Neural cell (in vitro differentiated cells): ENCODE results near the gene ZNF70. TPM values are rescaled to one million over a fixed set of nuclear protein-coding genes. Genes with fewer than 3 reads are reported as not detected.

ENCODE experiments used
- H2AFZ ChIP-seq: fragments of 200-600, 300-800 bp; sonication (generic), shearing (Covaris generic); 2 replicates; pipeline ENCODE4 v1.6.0; 2014; ENCODE audit warnings: low read depth, mild to moderate bottlenecking, antibody characterized with exemption, low read length, moderate library complexity
- H3F3A ChIP-seq: fragments of 200-600 bp; shearing (Covaris generic); 2 replicates; pipeline ENCODE4 v1.6.1; 2016; ENCODE audit warnings: mild to moderate bottlenecking, moderate library complexity, mixed read lengths, antibody characterized with exemption, low read length; ENCODE audit not compliant: insufficient read depth, poor library complexity, severe bottlenecking
- H3K27ac ChIP-seq: fragments of 200-600, 300-800 bp; sonication (generic), shearing (Covaris generic); 2 replicates; pipeline ENCODE4 v1.5.1; 2014; ENCODE audit warnings: mild to moderate bottlenecking, low read length, moderate library complexity
- H3K27me3 ChIP-seq: fragments of 300-800, 200-600 bp; sonication (generic), shearing (Covaris generic); 2 replicates; pipeline ENCODE4 v1.6.0; 2014; ENCODE audit warnings: mild to moderate bottlenecking, low read depth, low read length, moderate library complexity; ENCODE audit not compliant: insufficient read depth
- H3K36me3 ChIP-seq: fragments of 300-800, 200-600 bp; sonication (generic), shearing (Covaris generic); 2 replicates; pipeline ENCODE4 v1.5.1; 2014; ENCODE audit warnings: mild to moderate bottlenecking, antibody characterized with exemption, low read length, moderate library complexity; ENCODE audit not compliant: insufficient read depth
- H3K4me2 ChIP-seq: fragments of 300-800, 200-600 bp; sonication (generic), shearing (Covaris generic); 2 replicates; pipeline ENCODE4 v1.6.0; 2014; ENCODE audit warnings: mild to moderate bottlenecking, low read length
- H3K4me3 ChIP-seq: fragments of 300-800, 200-600 bp; sonication (generic), shearing (Covaris generic); 2 replicates; pipeline ENCODE4 v1.5.1; 2014; ENCODE audit warnings: mild to moderate bottlenecking, low read length, moderate library complexity
- H3K79me2 ChIP-seq: fragments of 200-600 bp; shearing (Covaris generic); replicated peaks from 2 replicates; pipeline ENCODE4 v1.6.0; 2014; ENCODE audit warnings: mild to moderate bottlenecking, low read length, moderate library complexity; ENCODE audit not compliant: insufficient read depth
- H3K9ac ChIP-seq: fragments of 300-800, 200-600 bp; sonication (generic), shearing (Covaris generic); 2 replicates; pipeline ENCODE4 v1.6.1; 2016; ENCODE audit warnings: mild to moderate bottlenecking, low read length, mixed read lengths
- H3K9me2 ChIP-seq: fragments of 200-600 bp; shearing (Covaris generic); 2 replicates; pipeline ENCODE4 v1.6.1; 2016; ENCODE audit warnings: mild to moderate bottlenecking, low read length, mixed read lengths; ENCODE audit not compliant: insufficient read depth
- H3K9me3 ChIP-seq: fragments of 200-600, 300-800 bp; sonication (generic), shearing (Covaris generic); 2 replicates; pipeline ENCODE4 v1.6.1; 2016; ENCODE audit warnings: mild to moderate bottlenecking, mixed run types, low read length, moderate library complexity, mixed read lengths
- H4K20me1 ChIP-seq: fragments of 200-600 bp; shearing (Covaris generic); 2 replicates; pipeline ENCODE4 v1.6.1; 2016; ENCODE audit warnings: mild to moderate bottlenecking, mixed run types; ENCODE audit not compliant: insufficient read depth
- EP300 ChIP-seq: fragments of 450-650 bp; conservative IDR thresholded peaks from 2 replicates; pipeline ENCODE4 v1.6.1; 2014; ENCODE audit warnings: antibody characterized with exemption, mild to moderate bottlenecking, moderate library complexity; ENCODE audit not compliant: poor library complexity, severe bottlenecking
- MXI1 ChIP-seq: fragments of 450-650 bp; conservative IDR thresholded peaks from 2 replicates; pipeline ENCODE4 v1.6.1; 2014; ENCODE audit warnings: antibody characterized with exemption, mild to moderate bottlenecking; ENCODE audit not compliant: poor library complexity, severe bottlenecking
- RAD21 ChIP-seq: fragments of 450-650 bp; conservative IDR thresholded peaks from 2 replicates; pipeline ENCODE4 v1.6.1; 2014; ENCODE audit warnings: antibody characterized with exemption, mild to moderate bottlenecking, moderate library complexity
- SMC3 ChIP-seq: fragments of 450-650 bp; conservative IDR thresholded peaks from 2 replicates; pipeline ENCODE4 v1.6.1; 2014; ENCODE audit warnings: antibody characterized with exemption, mild to moderate bottlenecking, moderate library complexity; ENCODE audit not compliant: poor library complexity
- polyA plus RNA-seq: library from polyadenylated mRNA; depleted of rRNA; stranded (reverse); fragments of >200 nt; gene quantifications from 2 replicates; pipeline ENCODE4 v1.2.3, GENCODE V29; 2014
- TF ChIP-seq, protein P1 (sequence below): fragments of 450-650 bp; IDR thresholded peaks from 2 replicates; pipeline ENCODE4 v1.5.1; 2014; ENCODE audit warnings: antibody characterized with exemption, mild to moderate bottlenecking, moderate library complexity; ENCODE audit not compliant: poor library complexity, severe bottlenecking
- TF ChIP-seq, protein P2 (sequence below): IDR thresholded peaks from 2 replicates; pipeline ENCODE4 v1.6.1; 2012; ENCODE audit warnings: borderline replicate concordance

Gene ZNF70
- polyA plus RNA-seq, 1 donor from 2014 or later = 1.3 TPM

DNA sequence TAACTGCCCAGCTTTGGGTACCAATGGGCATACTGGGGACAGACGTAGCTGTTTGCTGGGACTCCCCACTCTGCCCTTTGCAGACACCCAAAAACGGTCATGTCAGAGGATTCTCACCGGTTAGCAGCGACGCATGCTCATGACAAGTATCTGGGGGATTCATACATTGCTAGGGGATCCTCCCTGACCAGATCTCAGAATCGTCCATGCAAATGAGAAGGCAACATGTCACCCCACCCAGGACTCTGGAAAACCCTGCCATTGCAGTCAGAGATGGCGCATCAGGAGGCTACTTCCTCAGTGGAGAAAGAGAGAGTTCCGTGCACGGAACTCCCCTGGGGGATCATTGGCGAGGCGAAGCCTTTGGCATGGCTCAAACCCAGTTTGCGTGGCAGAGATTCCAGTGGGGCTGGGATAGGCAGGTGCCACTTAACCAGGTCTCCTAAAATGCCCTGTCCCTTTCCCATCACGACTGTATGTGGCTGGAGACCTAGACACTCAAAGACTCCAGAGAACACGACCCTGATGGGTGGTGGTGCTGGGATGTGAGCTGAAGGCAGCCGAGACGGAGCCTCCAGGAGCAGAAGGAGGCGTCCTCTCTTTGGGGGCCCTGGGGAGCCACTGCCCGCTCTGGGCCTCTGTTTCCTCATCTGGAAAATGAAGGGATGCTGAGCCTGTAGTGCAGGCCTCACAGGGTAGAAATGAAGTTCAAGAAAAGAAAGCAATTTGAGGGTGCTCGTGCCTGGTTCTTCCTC lies 55.2 kb downstream of the ZNF70 start:
- Histone ChIP-seq H3K4me2 (no peak overlapping the region), H3F3A (no peaks in the 10 kb centered on the region), H4K20me1 (no peaks in the 10 kb centered on the region), H3K9me2 (no peaks in the 10 kb centered on the region), H3K27ac (no peak overlapping the region), H3K9ac (no peak overlapping the region), H3K4me3 (no peak overlapping the region), H3K79me2 (no peaks in the 10 kb centered on the region), H2AFZ (no peak overlapping the region), H3K9me3 (no peaks in the 10 kb centered on the region), H3K36me3 (peaks cover 4% of the 10 kb centered on the region), H3K27me3 (no peaks in the 10 kb centered on the region)
- TF ChIP-seq, protein P1, sequence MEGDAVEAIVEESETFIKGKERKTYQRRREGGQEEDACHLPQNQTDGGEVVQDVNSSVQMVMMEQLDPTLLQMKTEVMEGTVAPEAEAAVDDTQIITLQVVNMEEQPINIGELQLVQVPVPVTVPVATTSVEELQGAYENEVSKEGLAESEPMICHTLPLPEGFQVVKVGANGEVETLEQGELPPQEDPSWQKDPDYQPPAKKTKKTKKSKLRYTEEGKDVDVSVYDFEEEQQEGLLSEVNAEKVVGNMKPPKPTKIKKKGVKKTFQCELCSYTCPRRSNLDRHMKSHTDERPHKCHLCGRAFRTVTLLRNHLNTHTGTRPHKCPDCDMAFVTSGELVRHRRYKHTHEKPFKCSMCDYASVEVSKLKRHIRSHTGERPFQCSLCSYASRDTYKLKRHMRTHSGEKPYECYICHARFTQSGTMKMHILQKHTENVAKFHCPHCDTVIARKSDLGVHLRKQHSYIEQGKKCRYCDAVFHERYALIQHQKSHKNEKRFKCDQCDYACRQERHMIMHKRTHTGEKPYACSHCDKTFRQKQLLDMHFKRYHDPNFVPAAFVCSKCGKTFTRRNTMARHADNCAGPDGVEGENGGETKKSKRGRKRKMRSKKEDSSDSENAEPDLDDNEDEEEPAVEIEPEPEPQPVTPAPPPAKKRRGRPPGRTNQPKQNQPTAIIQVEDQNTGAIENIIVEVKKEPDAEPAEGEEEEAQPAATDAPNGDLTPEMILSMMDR = no peak
- no peak for TF ChIP-seq SMC3

DNA sequence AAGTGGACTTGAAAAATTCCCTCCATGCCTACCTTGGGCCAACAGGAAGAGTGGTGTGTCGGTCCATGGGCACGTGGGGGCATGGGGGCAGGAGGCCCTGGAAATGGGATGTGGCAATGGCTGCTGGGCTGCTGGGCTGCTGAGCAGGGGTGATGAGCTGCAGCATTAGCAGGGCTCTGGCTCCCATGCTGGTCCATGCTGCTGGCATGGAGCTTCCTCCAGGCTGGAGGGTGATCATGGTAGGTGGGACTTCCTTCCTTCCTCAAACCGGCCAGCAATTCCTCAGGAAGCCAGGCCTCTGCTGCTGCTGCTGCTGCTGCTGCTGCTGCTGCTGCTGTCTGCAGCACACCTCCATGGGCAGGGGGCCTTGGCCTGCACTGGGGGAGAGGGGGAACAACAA lies 55.8 kb downstream of the ZNF70 start:
- no peaks in the 10 kb centered on the region for H3K9me2 ChIP-seq
- no peak overlapping the region for H2AFZ ChIP-seq
- no peaks in the 10 kb centered on the region for H3F3A ChIP-seq
- TF ChIP-seq MXI1 (no peak), RAD21 (no peak), SMC3 (no peak), EP300 (no peak)
- TF ChIP-seq, protein P2, sequence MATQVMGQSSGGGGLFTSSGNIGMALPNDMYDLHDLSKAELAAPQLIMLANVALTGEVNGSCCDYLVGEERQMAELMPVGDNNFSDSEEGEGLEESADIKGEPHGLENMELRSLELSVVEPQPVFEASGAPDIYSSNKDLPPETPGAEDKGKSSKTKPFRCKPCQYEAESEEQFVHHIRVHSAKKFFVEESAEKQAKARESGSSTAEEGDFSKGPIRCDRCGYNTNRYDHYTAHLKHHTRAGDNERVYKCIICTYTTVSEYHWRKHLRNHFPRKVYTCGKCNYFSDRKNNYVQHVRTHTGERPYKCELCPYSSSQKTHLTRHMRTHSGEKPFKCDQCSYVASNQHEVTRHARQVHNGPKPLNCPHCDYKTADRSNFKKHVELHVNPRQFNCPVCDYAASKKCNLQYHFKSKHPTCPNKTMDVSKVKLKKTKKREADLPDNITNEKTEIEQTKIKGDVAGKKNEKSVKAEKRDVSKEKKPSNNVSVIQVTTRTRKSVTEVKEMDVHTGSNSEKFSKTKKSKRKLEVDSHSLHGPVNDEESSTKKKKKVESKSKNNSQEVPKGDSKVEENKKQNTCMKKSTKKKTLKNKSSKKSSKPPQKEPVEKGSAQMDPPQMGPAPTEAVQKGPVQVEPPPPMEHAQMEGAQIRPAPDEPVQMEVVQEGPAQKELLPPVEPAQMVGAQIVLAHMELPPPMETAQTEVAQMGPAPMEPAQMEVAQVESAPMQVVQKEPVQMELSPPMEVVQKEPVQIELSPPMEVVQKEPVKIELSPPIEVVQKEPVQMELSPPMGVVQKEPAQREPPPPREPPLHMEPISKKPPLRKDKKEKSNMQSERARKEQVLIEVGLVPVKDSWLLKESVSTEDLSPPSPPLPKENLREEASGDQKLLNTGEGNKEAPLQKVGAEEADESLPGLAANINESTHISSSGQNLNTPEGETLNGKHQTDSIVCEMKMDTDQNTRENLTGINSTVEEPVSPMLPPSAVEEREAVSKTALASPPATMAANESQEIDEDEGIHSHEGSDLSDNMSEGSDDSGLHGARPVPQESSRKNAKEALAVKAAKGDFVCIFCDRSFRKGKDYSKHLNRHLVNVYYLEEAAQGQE = no peak
- TF ChIP-seq, protein P1 = no peak
- no peaks in the 10 kb centered on the region for H3K27me3 ChIP-seq
- no peaks in the 10 kb centered on the region for H3K79me2 ChIP-seq
- H3K9ac ChIP-seq = no peak overlapping the region
- H3K4me3 ChIP-seq = no peak overlapping the region
- no peaks in the 10 kb centered on the region for H3K9me3 ChIP-seq
- peaks cover 4% of the 10 kb centered on the region for H3K36me3 ChIP-seq
- H3K4me2 ChIP-seq = no peak overlapping the region
- H4K20me1 ChIP-seq = no peaks in the 10 kb centered on the region
- H3K27ac ChIP-seq = no peak overlapping the region
